Activated T-helper 9 cell treated with anti-CD3 and anti-CD28 coated beads, Interleukin-2, amount 50 U/mL, for 16 hours (primary cell): ENCODE results near the gene MFSD6.

Source experiments
- DNase-seq: peaks from one replicate; pipeline ENCODE4 v3.0.0-alpha.2; 2020; ENCODE audit warnings: low read depth

Gene MFSD6

DNA sequence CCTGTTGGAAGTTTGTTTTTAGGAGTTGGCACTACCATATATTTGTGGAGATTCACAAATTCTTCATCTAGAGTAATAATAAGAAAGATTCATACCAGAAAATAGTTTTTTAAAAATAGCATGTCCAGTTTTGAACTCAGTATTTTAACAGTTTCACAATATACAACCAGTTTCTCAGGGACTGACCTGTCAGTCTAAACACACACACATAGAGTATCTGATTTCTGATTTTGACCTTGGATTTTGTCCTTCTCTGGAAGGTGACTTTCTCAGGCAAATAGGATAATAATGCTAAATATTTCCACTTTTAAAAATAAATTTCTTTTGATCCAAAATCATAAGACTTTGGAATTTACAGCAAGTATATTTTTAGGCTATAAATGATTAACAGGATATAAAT, 32.0 kb downstream of the MFSD6 start:
- DNase-seq, result no peak

DNA sequence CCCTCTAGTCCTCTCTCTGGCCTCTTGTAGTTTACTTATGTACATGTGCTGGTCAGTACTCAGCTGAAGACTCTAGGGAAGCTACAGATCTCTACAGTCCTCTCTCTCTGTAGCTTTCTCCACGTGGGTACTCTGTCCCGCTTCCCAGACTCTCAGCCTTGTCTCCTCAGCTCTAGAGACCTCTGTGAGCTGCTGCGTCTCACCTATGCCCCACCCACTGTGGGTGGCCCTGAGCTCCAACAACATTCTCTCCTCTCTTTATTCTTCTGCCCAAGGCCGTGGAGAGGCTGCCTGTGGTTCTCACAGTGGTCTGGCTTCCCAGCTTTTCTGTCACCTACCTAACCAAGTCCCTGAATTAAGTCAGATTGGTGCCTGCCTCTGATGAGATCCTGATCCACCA, 33.4 kb downstream of the MFSD6 start:
- no peak for DNase-seq

DNA sequence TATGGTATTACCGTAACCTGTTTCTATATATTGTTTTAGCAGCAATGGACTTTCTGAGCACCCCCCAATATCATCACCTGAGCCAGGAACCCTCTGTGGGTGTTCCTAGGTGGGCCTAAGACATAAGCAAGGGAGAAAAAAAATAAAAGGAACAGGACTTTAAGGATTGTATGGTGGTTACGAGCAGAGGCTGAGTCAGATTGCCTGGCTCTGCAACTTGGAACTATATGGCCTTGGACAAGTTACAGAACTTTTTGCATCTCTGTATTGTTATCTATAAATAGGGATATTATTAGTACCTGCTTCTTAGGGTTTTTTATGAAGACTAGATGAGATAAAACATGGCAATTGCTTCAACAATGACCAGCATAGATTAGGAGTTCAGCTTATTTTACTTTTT, 34.9 kb downstream of the MFSD6 start:
- no peak for DNase-seq

GRCh38 chr2:190443778-190444481, 35.8 kb downstream of the MFSD6 start:
- no peak for DNase-seq

GRCh38 chr2:190444976-190445375, 36.8 kb downstream of the MFSD6 start:
- no peak for DNase-seq

DNA sequence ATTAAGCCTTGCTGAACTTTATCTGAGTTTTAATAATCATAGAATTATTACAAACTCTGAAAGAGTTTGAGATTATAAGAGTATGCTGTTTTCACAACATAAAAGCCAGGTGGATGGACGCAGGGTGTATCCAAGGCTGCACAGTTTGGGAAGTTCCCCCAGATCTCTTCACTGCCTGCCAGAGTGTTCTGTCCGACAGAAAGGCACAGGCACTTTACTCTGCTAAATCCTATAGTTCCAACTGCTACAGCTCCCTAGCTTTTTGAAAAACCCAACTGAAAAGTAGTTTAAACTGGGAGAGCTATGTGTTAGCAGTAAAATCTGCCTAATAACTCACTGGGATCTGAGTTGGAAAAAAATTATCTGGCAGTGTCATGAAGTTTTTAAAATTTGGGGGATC, 38.0 kb downstream of the MFSD6 start:
- DNase-seq, result no peak

DNA sequence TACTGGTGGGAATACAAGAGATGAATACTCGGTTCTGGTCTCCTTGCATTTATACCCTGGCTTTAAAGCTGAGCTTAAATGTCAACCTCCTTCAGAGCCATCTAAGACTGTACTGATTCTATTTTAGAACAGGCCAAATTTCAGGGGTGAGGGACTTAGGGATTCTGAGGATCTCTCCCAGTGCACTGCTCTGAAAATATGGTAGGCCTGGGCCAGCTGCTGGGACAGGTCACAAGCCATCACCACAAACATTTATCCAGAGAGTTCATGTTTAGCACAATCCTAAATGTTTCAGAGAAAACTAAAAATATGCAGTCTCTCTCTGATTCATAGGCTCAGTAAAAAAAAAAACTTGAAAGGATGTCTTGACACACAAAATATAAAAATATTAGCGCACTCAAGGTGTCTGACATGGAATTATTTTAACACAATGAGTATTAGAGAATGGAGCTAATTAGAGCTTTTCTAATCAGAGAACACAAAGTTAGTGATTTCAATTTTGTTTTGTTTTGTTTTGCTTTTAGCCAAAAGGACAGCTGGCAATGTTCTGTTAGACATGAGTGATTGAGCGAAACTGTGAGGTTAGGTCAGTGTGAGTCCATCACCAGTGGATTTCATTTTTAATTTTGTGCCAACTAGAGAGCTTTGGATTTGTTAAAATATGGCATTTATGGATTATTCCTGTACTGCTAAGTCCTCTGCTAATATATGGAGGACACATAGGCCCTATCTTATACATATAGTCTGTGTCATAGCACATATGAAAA, 38.8 kb downstream of the MFSD6 start:
- DNase-seq, result no peak

GRCh38 chr2:190447766-190448165, 39.6 kb downstream of the MFSD6 start:
- no peak for DNase-seq

GRCh38 chr2:190449925-190450324, 41.8 kb downstream of the MFSD6 start:
- DNase-seq, result no peak

GRCh38 chr2:190450363-190450762, 42.2 kb downstream of the MFSD6 start:
- DNase-seq, result no peak

- no peak for DNase-seq
Measured at GRCh38 chr2:190451561-190452176, 43.5 kb downstream of the MFSD6 start.

- no peak for DNase-seq
Measured at GRCh38 chr2:190452433-190452832, 44.3 kb downstream of the MFSD6 start.

DNA sequence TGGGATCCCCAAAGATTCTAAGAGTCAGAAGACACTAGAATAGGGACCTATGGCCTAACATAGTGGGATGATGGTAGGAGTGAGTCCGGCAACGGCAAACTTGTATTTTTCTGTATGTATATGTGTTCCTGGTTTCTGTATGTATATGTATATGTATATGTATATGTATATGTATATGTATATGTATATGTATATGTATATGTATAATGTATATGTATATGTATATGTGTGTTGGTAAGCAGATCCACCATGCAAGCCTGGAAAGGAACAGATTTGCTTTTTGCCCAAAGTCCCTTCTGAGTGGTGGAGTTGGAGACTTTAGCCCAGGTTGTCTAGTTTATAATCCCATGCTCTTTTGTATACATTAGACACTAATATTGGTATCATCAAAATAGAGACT, 46.6 kb downstream of the MFSD6 start:
- no peak for DNase-seq

GRCh38 chr2:190455358-190456095, 47.4 kb downstream of the MFSD6 start:
- DNase-seq, result no peak

DNA sequence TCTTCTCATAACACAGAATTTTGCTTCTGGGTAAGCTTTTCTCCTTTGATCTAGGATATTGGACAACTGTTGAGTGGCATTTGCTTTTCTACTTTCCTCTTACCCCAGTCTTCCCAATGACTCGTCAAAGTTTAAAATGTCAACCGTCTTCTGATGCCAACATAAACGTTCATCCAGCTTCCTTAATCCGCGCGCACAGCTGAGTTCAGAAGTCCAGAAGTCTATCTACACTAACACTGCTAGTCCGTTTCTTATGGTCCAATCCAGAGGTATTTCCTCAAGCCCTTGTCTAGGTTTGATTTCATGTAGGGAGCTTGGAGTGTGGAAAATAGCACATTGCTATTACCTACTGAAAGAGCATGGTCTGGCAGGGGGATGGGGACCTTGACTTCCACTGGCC, 48.7 kb downstream of the MFSD6 start:
- no peak for DNase-seq

DNA sequence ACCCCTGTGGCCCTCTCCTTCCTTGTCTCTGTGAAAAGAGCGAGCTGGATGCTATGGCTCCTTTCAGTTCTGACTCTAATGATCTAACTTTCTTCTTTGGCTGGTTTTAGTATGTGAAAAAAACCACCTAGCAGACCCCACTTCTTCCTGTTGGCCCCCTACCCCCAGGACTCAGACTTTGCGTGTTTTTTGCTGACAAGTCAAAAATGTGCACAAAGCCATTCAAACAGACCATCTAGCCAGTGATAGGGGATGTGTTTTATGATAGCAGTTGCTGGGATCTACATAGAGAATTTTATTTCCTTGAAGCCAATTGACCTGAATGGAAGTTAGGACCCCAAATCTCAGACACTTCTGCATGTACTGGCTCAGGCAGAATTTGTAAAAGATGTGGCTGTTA, 49.1 kb downstream of the MFSD6 start:
- DNase-seq, result no peak

GRCh38 chr2:190458352-190459107, 50.4 kb downstream of the MFSD6 start:
- no peak for DNase-seq

- DNase-seq, result no peak
Measured at GRCh38 chr2:190459881-190460280, 51.7 kb downstream of the MFSD6 start.

DNA sequence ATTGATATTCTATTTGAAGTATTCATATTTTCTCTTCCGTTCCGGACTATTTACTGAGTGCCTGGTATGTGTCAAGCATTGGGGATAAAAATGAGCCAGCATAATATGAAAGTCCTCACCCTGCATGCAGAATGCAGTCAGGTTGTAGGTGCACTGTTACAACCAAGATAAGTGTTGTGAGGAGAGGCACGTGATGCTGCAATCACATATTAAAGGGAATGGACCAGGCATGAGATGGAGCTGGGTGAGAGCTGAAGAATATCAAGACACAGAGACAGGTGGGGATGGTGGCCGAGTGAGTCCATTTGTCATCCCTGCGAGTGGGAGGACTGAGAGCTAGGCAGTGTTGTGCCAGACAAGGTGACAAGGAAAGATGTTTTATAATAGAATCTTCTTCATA, 52.3 kb downstream of the MFSD6 start:
- no peak for DNase-seq

DNA sequence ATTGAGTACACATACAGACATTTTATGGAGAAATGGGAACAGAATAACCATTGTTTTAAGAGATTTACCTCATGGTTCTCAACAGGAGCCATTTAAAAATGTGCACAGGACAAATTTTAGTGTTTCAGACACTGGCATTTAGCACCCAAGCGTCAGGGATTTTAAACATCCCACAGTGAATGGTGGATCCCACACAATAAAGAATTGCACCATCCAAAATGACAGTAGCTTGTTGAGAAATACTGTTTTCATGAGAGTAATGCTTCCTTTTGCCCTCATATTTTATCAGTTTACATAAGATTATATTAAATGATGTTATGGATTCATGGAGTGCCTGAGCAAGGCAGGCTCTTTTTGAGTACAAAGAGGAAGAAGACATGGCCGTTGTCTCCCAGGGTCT, 54.0 kb downstream of the MFSD6 start:
- no peak for DNase-seq

DNA sequence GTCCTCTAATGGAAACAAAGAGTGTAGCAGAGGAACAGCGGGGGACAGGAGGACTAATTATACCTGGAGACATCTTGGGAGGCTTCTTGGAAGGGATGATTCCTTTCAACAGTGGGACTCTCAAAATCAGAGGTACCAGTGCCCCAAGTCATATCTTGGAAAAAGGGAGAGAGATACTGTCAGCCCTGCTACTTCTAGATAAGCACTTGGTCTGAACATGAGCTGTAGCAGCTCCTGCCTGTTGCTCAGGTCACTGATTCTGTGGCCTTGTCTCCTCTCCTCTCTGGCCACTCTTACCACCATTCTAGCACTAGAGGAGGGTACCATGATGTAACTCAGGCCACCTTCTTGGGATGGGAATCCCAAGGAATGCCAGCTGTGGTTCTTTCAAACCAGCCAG, 54.5 kb downstream of the MFSD6 start:
- no peak for DNase-seq

- DNase-seq, result no peak
Measured at GRCh38 chr2:190465060-190465459, 56.9 kb downstream of the MFSD6 start.
